ENCODE results near the gene NRL. TPM values are rescaled to one million over a fixed set of nuclear protein-coding genes. Genes with fewer than 3 reads are reported as not detected.

NRL gene
- total RNA-seq, 1 experiment from 2014 or later = 0.87 TPM

DNA sequence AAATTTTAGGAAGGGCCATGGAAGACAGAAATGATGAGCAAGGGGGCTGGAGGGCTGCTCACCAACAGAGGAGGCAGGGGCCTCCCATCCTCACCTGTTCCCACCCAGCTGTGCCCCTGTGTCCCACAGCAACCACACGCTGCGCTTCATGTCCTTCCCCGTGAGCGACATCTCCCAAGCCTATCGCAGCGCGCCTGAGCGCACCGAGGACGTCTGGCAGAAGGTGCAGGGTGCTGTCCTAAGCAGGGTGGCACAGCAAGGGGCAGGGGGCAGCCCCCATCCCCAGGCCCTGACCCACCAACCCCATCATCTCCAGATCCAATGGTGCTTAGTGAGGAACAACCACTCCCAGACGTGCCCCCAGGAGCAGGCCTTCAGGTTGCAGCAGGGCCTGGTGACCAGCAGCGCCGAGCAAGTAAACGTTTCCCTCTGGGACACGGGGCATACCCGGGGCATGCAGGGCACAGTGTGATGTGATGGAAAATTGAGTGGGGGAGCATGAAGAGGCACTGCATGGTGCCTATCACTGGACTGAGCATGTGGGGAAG lies 54.8 kb downstream of the NRL start:
- peak; percentile 19 for DNase-seq
- no peaks in the 10 kb centered on the region; the same call in 1 of the 2 replicates for H3K36me3 ChIP-seq (replicated peaks; ENCODE audit: control insufficient read depth, insufficient read depth, low read length)
- H3K4me3 ChIP-seq (ENCODE audit: insufficient read depth, low read depth, low read length) = no peak overlapping the region
- H3K27me3 ChIP-seq (ENCODE audit: control insufficient read depth, insufficient read depth, low read length) = no peaks in the 10 kb centered on the region

DNA sequence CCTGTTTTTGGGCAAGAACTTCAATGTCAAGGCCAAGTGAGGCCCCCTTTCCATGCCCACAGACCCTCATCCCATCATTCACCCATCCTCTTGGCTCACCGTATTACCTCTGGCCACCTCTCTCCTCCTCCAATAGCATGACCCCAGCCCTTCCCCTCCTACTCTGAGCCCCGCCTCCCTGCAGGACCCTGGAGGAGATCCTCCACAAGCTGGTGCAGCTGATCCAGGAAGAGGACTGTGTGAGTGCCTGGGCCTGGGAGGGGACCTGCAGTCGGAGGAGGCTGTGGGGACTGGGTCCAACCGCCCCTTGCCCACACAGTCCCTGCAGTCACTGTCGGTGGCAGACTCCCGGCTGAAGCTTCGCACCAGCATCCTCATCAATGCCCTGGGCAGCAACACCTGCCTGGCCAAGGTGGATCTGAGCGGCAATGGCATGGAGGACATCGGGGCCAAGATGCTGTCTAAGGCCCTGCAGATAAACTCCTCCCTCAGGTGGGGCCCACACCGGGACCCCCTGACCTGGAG lies 55.7 kb downstream of the NRL start:
- Histone ChIP-seq H3K4me3 (ENCODE audit: insufficient read depth, low read depth, low read length) (no peak overlapping the region), H3K27me3 (ENCODE audit: control insufficient read depth, insufficient read depth, low read length) (no peaks in the 10 kb centered on the region), H3K36me3 (replicated peaks; ENCODE audit: control insufficient read depth, insufficient read depth, low read length) (no peaks in the 10 kb centered on the region; the same call in 1 of the 2 replicates)
- DNase-seq = peak; percentile 72

DNA sequence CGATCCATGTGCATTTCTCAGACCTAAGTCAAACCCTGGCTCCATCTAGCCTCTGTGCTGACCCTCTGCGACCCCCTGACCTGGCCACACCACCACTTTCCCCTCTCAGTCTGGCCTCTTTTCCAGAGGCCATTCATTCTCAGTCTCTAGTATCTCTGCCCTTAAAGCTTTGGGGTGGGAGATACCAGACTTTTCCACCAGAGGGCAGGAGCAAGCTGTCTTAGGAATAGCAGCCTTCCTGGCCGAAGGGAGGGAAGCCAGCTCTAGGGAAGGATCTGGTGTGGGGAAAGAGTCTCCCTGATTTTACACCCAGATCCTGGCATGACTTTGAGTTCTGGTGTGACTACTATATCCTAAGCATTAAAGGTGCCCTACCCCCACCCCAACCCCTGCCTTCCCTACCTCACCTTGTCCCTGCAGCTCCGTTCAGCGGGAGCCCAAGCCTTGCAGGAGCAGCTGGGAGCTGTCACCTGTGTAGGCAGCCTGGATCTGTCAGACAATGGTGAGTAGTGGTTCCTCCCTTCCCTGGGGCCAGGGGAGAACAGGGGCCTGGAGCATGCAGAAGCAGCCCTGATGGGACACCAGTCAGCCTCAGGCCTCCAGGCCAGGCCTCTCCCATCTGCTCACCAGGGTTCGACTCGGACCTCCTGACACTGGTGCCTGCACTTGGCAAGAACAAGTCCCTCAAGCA lies 56.3 kb downstream of the NRL start:
- Histone ChIP-seq H3K4me3 (ENCODE audit: insufficient read depth, low read depth, low read length) (no peak overlapping the region), H3K27me3 (ENCODE audit: control insufficient read depth, insufficient read depth, low read length) (no peaks in the 10 kb centered on the region), H3K36me3 (replicated peaks; ENCODE audit: control insufficient read depth, insufficient read depth, low read length) (no peaks in the 10 kb centered on the region; the same call in 1 of the 2 replicates)
- DNase-seq = peak; percentile 90

DNA sequence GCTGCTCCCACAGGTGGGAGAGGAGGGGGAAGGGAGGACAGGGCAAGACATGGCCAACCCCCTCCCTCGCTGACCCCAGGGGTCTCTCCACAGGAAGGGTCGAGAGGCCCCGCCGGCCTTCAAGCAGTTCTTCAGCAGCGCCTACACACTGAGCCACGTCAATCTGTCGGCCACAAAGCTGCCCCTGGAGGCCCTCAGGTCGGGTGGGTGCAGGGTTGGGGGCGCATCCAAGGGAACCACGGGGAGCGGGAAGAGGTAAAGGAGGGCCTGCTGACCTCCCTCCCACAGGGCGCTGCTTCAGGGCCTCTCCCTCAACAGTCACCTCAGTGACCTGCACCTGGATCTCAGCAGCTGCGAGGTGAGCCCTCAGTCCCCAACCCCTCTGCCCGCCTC lies 56.9 kb downstream of the NRL start:
- no peaks in the 10 kb centered on the region for H3K27me3 ChIP-seq (ENCODE audit: control insufficient read depth, insufficient read depth, low read length)
- peak; percentile 54 for DNase-seq
- no peaks in the 10 kb centered on the region; the same call in 1 of the 2 replicates for H3K36me3 ChIP-seq (replicated peaks; ENCODE audit: control insufficient read depth, insufficient read depth, low read length)
- no peak overlapping the region for H3K4me3 ChIP-seq (ENCODE audit: insufficient read depth, low read depth, low read length)

DNA sequence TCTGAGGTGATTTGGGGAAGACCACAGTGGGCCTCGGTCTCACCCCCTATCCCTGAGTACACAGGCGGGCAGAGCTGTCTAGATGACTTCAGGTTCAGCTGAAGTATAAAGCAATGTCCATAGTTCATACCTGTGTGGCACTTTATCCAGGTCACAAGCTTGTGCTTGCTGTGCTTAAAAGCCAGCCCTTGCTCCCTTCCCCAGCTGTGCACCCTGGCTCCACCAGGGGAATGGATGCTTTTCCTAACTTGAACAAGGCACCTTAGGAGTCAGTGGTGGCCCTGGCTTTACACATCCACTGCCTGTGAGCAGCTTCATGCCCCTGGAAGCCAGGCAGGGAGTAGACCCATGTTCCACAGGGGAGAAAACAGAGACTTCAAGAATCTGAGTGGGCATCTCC lies 57.5 kb downstream of the NRL start:
- no peak for DNase-seq
- no peak overlapping the region for H3K4me3 ChIP-seq (ENCODE audit: insufficient read depth, low read depth, low read length)
- no peaks in the 10 kb centered on the region; the same call in 1 of the 2 replicates for H3K36me3 ChIP-seq (replicated peaks; ENCODE audit: control insufficient read depth, insufficient read depth, low read length)
- no peaks in the 10 kb centered on the region; the same call in 1 of the 2 replicates for H3K27me3 ChIP-seq (ENCODE audit: control insufficient read depth, insufficient read depth, low read length)

DNA sequence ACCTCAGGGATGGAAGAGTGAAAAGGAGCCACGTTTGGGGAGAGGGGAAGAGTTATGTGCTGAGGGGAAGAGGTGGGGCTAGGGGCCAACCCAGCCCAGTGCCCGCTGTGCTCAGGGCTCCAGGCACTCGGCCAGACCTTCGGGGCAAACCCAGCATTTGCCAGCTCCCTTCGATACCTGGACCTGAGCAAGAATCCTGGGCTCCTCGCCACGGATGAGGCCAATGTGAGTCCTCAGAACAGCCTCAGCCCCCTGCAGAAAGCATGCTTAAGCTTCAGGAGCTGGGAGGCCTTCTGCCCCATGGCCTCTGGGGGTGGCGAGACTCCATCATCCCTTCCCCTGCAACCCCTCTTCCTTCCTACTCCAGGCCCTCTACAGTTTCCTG lies 58.0 kb downstream of the NRL start:
- Histone ChIP-seq H3K4me3 (ENCODE audit: insufficient read depth, low read depth, low read length) (no peak overlapping the region), H3K36me3 (replicated peaks; ENCODE audit: control insufficient read depth, insufficient read depth, low read length) (no peaks in the 10 kb centered on the region; the same call in 1 of the 2 replicates), H3K27me3 (ENCODE audit: control insufficient read depth, insufficient read depth, low read length) (peaks cover 3% of the 10 kb centered on the region; the same call in 1 of the 2 replicates)
- DNase-seq = peak; percentile 30

DNA sequence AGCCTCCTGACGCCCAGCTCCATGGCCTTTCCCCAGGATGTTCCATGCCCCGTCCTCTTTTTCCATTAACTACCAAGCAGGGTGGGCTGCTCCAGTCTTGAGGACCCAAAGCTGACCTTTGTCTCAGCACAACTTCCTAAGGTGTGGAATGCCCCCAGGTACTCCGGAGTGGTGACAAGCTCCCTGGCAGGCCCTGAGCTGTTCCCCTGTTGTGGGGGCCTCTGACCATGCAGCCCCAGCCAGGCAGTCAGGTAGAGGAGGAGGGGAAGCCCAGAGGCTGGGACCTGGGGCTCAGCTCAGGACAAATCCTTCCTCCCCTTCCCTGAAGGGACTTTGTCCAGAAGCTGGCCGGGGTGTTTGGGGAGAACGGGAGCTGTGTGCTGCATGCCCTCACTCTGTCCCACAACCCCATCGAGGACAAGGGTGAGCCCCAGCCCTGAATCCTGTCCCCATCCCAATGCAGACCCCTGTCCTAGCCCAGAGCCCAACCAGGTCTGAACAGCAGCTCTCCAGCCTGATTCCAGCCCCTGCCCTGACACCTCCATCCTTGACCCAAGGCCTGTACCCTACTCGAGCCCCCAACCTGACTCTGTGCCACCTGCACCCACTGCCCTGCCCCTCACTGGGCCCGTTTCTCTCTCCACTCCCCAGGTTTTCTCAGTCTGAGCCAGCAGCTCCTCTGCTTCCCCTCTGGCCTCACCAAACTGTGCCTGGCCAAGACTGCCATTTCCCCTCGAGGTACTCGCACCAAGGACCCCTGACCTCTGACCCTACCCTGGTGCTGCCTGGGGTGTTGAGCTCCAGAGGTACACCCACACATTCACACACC lies 58.6 kb downstream of the NRL start:
- peak; percentile 26 for DNase-seq
- Histone ChIP-seq H3K36me3 (replicated peaks; ENCODE audit: control insufficient read depth, insufficient read depth, low read length) (no peaks in the 10 kb centered on the region; the same call in 1 of the 2 replicates), H3K27me3 (ENCODE audit: control insufficient read depth, insufficient read depth, low read length) (peaks cover 3% of the 10 kb centered on the region; the same call in 1 of the 2 replicates), H3K4me3 (ENCODE audit: insufficient read depth, low read depth, low read length) (no peak overlapping the region)

DNA sequence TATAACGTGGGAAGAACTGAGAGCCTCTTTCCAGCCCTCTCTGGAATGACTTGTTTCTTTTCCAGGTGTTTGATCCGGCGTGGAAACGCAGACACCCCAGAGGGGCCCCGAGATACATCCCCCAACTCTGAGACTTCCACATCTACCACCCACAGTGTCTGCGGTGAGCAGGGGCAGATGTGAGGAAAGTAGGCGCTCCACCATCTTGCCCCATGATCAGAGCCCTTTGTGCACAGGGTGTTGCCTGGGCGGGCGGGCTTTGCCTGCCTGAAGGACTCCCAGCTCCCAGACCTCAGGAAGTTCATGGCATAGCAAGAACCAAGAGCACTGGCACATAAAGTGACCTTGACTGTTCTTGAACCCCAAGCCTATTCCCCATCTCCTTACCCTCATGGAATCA lies 60.1 kb downstream of the NRL start:
- H3K36me3 ChIP-seq (replicated peaks; ENCODE audit: control insufficient read depth, insufficient read depth, low read length) = no peaks in the 10 kb centered on the region; the same call in 1 of the 2 replicates

DNA sequence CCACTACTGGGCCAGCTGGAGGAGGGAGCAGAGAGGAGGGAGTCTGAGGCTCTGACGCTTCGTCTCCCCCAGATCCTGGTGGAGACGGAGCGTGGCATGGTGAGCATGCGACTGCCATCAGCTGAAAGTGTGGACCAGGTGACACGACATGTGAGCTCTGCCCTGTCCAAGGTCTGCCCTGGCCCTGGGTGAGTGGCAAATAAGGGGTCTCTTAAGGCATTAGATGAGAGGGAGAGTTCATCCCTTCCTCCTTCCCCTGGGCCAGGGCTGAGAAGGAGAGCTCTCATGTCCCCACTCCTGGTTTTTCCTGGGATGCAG lies 60.5 kb downstream of the NRL start:
- no peak overlapping the region for H3K4me3 ChIP-seq (ENCODE audit: insufficient read depth, low read depth, low read length)
- no peaks in the 10 kb centered on the region; the same call in 1 of the 2 replicates for H3K36me3 ChIP-seq (replicated peaks; ENCODE audit: control insufficient read depth, insufficient read depth, low read length)
- peak; percentile 26 for DNase-seq
- H3K27me3 ChIP-seq (ENCODE audit: control insufficient read depth, insufficient read depth, low read length) = peaks cover 3% of the 10 kb centered on the region; the same call in 1 of the 2 replicates

More for the DNA sequence above, 60.1 kb downstream of the NRL start:
- DNase-seq = no peak
- H3K4me3 ChIP-seq (ENCODE audit: insufficient read depth, low read depth, low read length) = no peak overlapping the region
- H3K27me3 ChIP-seq (ENCODE audit: control insufficient read depth, insufficient read depth, low read length) = peaks cover 3% of the 10 kb centered on the region; the same call in 1 of the 2 replicates

DNA sequence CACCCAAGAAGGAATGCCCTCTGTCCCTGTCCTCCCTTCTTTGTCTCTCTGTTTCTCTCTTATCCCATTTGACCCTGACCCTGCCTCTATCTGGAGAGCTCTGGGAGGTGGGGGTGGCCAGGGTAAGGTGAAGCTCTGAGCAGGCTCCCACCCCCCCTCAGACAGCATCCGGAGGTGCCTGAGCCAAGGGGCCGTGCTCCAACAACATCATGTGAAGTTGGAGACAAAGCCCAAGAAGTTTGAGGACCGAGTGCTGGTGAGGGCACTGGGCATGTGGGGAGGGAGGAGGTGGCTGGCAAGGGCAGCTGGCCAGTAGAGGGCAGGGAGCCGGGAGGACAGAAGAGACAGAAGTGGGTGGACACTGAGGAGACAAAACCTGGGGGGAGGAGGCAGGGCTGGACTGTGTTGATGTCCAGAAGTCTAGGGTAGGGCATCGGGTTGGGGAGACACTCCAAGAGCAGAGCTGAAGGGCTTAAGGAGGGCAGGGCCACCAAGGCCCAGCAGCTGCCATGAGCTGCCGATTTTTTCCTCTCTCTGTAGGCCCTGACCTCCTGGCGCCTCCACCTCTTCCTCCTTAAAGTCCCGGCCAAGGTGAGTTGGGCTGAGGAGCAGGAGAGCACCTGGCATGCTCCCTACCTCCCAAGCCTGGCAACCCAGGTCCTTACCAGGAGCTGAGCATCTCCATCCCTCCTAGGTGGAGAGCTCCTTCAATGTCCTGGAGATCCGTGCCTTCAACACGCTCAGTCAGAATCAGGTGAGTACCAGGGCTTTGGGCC lies 61.0 kb downstream of the NRL start:
- peak; percentile 22 for DNase-seq
- Histone ChIP-seq H3K36me3 (replicated peaks; ENCODE audit: control insufficient read depth, insufficient read depth, low read length) (no peaks in the 10 kb centered on the region; the same call in 1 of the 2 replicates), H3K4me3 (ENCODE audit: insufficient read depth, low read depth, low read length) (no peak overlapping the region), H3K27me3 (ENCODE audit: control insufficient read depth, insufficient read depth, low read length) (peaks cover 3% of the 10 kb centered on the region; the same call in 1 of the 2 replicates)

DNA sequence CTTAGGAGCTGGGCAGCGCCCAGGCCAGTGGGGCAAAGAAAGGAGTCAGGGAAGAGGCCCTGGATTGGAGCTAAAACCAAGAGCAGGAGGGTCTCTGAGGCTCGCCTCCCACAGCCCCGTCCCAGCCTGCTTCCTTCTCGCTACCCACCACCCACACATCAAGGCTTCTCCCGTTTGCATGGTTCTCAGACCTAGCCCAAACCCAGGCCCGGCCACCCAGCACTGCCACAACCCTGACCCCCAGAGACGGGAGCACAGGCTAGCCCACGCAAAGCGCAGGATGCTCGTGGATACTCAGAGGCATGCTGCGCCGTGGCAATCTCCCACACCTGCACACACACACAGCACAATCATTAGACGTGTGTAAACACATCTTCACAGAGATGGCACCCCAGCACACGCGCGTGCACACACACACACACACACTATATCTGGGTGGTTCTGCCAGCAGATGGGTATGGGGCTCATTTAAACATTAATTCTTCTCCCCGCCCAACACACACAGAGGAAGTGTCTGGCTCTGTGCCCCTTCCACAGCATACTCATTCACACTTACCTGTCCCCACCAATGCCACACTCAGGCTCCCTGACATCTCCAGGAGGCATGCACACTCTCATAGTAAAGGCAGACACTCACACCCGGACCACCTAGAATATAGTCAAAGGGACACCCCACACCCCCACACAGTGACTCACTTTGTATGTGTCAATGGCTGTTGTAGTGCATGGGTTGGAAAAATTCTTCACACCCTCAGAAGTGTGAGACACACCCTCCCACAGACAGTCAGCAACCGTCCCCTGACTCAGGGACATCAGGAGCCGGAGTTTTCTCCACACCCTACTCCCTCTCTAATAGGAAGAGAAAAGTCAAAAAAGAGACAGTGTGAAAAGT lies 61.8 kb downstream of the NRL start:
- Histone ChIP-seq H3K27me3 (ENCODE audit: control insufficient read depth, insufficient read depth, low read length) (peaks cover 3% of the 10 kb centered on the region; the same call in 1 of the 2 replicates), H3K4me3 (ENCODE audit: insufficient read depth, low read depth, low read length) (no peak overlapping the region), H3K36me3 (replicated peaks; ENCODE audit: control insufficient read depth, insufficient read depth, low read length) (no peaks in the 10 kb centered on the region; the same call in 1 of the 2 replicates)
- peak; percentile 24 for DNase-seq

DNA sequence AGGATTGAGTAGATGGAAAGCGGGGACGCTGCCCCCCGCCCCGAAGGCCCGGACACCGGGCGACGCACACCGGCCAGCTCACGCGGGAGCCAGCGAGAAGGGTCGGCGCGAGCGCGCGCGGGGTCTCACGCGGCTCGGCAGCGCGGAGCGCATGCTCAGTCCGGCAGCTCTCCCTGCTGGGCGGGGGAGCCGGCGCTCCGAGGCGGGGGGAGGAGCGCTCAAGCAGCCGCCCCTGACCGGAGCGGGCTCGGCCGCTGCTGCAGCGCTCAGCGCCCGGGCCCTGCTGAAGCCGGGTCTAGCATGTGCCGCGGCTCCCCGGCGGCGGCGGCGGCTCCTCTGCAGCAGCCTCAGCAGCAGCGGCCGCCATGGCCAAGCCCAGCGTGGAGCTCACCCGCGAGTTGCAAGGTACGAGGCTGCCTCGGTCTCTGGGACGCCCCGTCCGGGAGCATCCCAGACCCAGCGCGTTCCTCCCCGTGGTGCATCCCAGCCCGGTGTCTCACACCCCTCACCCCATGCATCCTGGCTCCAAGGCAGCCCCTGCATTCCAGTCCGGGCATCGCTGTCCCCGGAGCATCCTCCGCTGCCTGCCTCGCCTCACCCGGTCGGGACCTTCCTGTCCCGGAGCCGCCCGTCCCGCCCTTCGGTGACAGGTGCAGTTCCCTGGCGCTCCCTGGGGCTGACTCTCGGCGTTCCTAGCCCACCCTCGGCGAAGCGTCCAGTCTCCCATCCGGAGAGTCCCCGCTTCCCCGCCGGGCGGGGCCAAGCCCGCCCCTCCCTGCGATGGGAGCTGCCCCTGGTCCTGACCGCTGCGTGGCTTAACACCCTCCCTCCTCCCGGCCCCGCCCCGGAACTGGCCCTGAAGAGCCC lies 62.7 kb downstream of the NRL start, which contains the start of gene CARMIL3:
TSS of gene CARMIL3 (plus strand) at position 221 of the 867 bp plus-strand sequence. CDS start at position 366, 145 bp downstream.
- H3K36me3 ChIP-seq (replicated peaks; ENCODE audit: control insufficient read depth, insufficient read depth, low read length) = no peaks in the 10 kb centered on the region; the same call in 1 of the 2 replicates
- DNase-seq = peak; percentile 97
- peak within 1 kb of the TSS; percentile 84 for H3K4me3 ChIP-seq (ENCODE audit: insufficient read depth, low read depth, low read length)
- H3K27me3 ChIP-seq (ENCODE audit: control insufficient read depth, insufficient read depth, low read length) = peaks cover 3% of the 10 kb centered on the region; the same call in 1 of the 2 replicates

Data from H7 (cell line).